OCI-M2 (cell line): ENCODE data around the gene TPRG1L.

ENCODE experiments used
- DNase-seq: peaks from one replicate; lab custom pipeline; 2025; ENCODE audit not compliant: unreplicated experiment; lab: John Stamatoyannopoulos, UW

Gene TPRG1L

GRCh38 chr1:3642919-3643675 lies 18.3 kb downstream of the TPRG1L start:
- no peak for DNase-seq

DNA sequence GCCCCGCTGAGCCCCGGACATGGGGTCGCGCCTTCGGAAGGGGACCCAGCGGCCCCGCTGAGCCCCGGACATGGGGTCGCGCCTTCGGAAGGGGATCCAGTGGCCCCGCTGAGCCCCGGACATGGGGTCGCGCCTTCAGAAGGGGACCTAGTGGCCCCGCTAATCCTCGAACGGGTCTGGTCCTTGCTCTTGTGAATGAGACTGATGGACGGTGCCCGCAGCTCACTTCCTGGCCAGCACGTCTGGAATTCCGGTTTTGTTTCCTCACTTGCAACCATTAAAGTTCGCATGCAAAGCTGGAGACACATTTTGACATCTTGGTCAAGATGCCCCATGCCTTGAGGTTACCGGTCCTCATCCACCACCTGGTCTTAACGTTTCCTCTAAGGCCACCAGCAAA lies 19.5 kb downstream of the TPRG1L start:
- DNase-seq: no peak

- no peak for DNase-seq
Measured at GRCh38 chr1:3645247-3645646, 20.4 kb downstream of the TPRG1L start.

DNA sequence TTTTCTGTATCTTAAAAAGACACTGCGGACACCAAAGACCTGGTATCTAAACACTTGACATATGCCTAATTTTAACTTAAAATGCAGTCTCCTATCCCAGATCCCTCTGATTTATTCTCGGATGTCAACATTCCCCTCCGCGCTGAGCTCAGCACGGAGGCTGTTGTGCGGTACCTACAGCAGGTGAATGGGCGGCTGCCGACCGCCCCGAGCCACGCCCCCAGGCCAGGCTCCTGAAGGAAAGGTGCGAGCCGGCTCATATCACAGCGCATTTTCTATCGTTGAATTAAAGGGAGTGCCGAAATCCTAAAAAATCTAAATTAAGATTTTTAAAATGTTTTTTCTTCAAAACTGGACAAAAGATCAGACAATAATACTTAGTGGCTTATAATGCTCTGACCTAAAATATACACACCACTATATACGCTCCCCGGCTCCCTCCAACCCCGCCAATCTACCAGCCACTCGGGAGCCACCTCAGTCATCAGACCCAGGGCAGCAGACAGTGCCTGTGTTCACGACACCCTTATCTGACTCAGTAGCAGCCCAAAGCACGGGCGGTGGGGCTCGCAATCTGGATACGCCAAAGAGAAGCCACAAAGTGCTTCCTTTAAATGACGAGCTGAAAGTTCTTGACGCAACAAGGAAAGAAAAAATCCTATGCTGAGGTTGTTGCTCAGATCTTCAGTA lies 21.0 kb downstream of the TPRG1L start:
- no peak for DNase-seq

- DNase-seq: no peak
Measured at GRCh38 chr1:3646596-3646995, 21.8 kb downstream of the TPRG1L start.

- DNase-seq: peak; percentile 48
Measured at GRCh38 chr1:3649342-3650247, 24.8 kb downstream of the TPRG1L start, which contains the start of gene WRAP73. WRAP73 (minus strand) TSS chr1:3650103; CDS start chr1:3649999, 104 bp downstream.

DNA sequence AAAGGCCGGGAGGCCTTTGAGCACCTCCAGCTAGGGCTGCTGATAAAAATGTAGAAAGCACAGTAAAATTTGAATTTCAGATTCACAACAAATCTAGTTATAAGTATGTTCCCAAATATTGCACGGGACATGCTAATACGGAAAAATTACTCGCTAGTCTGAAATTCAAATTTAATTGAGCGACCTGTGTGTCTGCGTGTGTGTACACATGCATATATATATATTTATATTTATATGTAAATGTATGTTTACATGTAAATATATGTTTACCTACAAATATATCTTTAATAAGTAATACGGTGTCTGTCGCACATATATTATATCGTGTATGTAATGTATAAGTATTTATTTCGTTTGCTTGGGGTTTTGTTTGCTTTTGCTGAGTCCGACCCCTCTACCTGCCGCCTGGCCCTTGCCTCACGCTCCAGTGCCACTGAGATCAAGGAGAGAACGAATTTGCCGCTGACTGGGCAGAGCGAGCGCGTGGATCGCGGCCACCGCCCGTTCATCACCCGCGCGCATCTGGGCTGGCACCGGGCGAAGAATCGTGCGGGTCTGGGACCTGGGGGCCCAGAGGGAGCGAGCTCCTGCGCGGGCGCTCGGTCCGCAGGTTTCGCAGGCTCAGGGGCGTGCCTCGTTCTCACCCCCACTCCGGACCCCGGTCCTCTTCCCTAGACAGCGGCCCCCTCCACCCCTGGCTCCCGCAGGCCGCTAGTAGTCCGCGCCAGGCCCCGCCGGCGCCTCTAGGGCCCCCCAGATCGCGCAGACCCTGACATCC lies 25.6 kb downstream of the TPRG1L start:
- DNase-seq: no peak

DNA sequence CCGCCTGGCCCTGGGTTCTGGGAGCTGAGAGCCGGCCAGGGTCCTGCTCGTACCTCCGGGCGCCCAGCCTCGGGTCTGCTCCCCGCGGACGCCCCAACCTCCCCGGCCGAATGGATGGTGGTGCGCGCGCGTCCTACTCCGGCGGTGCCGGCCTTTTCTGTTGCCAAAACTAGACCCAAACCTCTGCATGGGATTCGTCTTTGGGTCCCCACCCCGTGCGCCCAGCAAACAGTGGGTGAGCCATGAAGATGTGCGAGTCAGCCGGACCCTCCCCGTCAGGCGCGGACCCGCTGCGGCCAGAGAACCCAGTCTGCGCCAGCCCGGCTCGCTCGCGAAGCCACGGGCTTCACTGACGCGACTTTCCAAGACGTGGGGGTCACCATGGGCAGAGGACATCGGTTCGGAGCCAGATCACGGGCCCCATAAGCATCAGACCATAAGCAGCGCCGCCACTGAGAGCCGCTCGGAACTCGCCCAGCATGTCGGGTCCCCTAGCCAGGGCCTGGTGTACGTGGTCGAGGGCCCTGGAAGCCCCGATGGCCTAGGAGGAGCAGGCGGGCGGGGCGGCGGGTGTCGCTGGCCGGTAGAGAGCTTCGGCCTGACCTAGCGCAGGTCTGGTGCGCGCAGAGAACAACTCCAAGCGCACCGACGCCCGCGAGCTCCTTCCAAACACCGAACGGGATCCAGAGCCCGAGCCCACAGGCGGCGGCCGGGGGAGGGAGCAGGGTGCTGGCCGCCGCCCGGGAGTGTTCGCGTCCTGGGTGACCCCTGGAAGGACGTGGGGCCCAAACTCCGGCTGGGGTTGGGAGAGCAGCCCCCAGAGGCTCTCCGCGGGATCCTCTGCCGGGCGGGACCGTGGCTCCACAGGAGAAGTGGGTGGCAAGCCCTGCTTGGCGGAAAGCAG lies 26.5 kb downstream of the TPRG1L start:
- no peak for DNase-seq

- no peak for DNase-seq
Measured at GRCh38 chr1:3651930-3652547, 27.2 kb downstream of the TPRG1L start, which contains the start of gene TP73. TP73 (plus strand) TSS chr1:3652516; CDS start chr1:3682366, 29,850 bp downstream.

- no peak for DNase-seq
Measured at GRCh38 chr1:3652548-3653285, 27.9 kb downstream of the TPRG1L start.

- no peak for DNase-seq
Measured at GRCh38 chr1:3653286-3653618, 28.4 kb downstream of the TPRG1L start.

DNA sequence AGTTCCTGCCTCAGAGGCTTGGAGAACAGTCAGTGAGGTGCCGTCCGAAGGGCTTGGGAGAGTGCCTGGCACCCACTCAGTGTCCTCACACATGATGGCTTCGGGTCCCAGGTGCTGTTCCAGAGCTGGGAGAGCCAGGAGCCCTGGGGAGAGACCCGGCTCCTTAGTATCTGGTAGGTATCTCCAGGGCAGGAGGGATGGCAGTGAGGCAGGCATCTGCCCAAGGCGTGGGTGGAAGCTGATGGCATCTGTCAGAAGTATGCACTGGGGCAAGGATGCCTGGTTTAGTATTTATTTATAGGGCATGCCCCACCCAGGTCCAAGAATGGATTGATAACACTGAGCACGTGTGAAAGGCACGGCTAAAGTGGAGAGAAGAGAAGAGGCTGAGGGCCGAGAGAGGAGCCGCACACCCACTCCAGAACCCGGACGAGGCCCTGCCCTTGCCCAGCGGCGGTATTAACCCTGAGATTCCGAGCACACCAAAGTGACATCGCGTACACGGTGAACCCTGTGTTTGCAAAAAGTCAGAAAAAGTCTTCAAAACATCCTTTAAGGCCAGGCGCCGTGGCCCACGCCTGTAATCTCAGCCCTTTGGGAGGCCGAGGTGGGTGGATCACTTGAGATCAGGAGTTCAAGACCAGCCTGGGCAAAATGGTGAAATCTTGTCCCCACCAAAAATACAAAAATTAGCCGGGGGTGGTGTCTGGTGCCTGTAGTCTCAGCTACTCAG lies 29.9 kb downstream of the TPRG1L start:
- no peak for DNase-seq

DNA sequence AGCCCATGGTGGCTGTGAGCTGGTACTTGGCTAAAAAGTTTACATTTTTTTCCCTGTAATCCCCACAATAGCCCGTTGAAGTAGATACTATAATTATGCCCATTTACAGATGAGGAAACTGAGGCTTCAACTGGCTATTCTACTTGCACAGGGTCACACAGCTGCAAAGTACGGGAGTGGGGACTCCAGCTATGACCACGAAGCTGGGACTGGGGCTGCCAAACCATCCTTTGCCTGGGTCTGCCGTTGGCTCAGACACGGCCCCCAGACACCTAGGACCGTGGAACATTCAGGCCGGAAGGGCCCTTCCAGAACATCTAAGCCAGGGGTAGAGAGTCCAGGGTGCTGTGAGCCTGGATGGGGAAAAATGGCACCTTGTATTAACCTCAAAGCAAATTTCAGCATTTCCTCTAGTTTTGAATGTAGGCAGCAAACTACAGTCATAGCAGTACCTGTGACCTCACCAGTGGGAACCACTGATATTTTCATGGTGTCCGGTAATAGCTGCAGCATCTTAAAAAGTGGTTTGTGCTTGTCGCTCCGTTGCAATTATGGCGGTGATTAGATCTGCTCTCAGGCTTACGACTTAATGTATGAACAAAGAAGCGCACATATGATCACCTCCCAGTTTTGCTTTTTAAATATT lies 31.8 kb downstream of the TPRG1L start:
- no peak for DNase-seq

DNA sequence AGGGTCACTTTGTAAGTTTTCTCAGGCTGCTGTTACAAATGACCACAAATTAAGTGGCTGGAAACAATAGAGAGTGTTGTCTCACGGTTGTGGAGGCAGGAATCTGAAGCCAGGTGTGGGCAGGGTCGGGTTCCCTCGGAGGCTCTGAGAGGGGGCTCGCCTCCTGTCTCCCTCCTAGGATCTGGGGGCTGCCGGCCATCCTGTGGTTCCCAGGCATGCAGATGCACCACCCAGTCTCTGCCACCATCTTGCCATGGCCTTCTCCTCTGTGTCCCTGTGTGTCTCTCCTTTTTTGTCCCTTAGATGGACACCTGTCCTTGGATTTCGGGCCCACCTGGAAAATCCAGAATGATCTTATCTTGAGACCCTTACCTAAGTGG lies 32.3 kb downstream of the TPRG1L start:
- DNase-seq: no peak

DNA sequence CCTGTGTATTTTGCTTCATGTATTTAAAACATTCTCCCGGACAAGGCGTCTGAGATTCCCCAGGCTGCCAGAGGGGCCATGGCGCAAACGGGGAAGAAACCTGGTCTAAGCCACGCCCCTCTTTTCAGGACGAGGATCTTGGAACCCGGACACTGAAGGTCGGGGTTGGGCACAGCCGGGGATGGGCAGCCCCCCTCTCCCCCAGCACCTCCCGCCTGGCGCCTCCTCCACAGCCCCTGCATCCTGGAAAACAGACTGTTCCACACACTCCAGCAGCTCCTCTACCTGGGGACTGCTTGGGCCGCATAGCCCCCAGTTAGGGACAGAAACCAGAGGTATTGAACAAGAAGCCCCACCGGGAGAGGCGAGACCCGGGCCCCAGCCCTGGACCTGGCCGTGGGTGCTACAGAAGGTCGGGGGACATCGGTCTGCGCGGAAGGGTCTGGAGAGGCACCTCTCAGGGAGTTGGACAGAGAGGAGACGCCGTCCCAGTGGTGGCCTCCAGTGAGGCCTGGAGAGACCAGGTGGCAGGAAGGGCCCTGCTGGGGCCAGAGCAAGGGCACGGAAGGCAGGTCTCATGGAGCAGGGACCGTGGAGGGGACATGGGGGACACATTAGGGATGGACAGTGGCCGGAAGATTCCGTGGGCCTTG lies 32.9 kb downstream of the TPRG1L start:
- no peak for DNase-seq

DNA sequence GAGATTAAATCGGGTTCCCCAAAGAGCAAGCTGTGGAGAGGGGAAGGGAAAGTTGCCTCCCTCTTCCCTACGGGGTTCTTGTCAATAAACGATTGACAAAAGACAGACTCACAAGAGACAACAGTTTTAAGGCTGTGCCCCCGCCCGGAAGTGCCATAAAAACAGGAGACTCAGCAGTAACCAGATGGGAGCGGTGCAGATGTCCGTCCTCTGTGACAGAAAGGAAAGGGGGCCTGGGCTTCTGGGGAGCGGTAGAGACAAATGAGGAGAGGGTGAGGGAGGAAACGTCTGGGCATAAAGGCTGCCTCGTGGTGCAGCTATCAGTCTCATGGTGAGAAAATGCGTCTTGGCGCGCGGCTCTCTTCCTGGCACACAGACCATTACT lies 33.4 kb downstream of the TPRG1L start:
- DNase-seq: no peak

GRCh38 chr1:3659093-3659492 lies 34.3 kb downstream of the TPRG1L start:
- no peak for DNase-seq
